ENCODE data around the gene CREG2.

DNA sequence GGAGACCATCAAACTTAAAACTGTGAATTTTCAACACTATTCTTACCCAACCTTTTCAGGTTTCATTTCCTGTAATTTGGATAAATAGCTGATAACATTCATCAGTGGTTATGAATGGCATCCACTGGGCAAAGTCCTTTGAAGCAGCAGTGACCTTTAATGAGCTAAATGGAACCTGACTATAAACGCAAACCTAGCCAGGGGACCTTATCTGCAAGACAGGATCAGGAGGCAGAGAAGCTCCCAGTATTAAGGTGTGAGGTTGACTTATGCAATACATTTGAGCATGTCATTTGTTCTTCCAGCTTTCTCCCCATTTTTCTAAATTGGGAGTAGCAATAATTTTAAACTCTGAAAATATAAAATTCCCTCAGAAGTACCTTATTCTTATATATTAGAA, 38.4 kb downstream of the CREG2 start:
- no peak for TF ChIP-seq ZFP30 (CRISPR knock-in tag; IDR thresholded peaks at IDR 0.05)
- TF ChIP-seq, protein P1, sequence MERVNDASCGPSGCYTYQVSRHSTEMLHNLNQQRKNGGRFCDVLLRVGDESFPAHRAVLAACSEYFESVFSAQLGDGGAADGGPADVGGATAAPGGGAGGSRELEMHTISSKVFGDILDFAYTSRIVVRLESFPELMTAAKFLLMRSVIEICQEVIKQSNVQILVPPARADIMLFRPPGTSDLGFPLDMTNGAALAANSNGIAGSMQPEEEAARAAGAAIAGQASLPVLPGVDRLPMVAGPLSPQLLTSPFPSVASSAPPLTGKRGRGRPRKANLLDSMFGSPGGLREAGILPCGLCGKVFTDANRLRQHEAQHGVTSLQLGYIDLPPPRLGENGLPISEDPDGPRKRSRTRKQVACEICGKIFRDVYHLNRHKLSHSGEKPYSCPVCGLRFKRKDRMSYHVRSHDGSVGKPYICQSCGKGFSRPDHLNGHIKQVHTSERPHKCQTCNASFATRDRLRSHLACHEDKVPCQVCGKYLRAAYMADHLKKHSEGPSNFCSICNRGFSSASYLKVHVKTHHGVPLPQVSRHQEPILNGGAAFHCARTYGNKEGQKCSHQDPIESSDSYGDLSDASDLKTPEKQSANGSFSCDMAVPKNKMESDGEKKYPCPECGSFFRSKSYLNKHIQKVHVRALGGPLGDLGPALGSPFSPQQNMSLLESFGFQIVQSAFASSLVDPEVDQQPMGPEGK (CRISPR knock-in tag; IDR thresholded peaks at IDR 0.05; ENCODE audit: borderline replicate concordance): no peak
- TF ChIP-seq BACH2 (CRISPR knock-in tag; IDR thresholded peaks at IDR 0.05; ENCODE audit: borderline replicate concordance): no peak
- TF ChIP-seq, protein P2, sequence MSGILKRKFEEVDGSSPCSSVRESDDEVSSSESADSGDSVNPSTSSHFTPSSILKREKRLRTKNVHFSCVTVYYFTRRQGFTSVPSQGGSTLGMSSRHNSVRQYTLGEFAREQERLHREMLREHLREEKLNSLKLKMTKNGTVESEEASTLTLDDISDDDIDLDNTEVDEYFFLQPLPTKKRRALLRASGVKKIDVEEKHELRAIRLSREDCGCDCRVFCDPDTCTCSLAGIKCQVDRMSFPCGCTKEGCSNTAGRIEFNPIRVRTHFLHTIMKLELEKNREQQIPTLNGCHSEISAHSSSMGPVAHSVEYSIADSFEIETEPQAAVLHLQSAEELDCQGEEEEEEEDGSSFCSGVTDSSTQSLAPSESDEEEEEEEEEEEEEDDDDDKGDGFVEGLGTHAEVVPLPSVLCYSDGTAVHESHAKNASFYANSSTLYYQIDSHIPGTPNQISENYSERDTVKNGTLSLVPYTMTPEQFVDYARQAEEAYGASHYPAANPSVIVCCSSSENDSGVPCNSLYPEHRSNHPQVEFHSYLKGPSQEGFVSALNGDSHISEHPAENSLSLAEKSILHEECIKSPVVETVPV (CRISPR knock-in tag; IDR thresholded peaks at IDR 0.05): no peak
- TF ChIP-seq ISL1 (CRISPR knock-in tag; IDR thresholded peaks at IDR 0.05): no peak
- no peak for TF ChIP-seq ARNTL (CRISPR knock-in tag; IDR thresholded peaks at IDR 0.05; ENCODE audit: borderline replicate concordance, low read depth)
- TF ChIP-seq RARB (CRISPR knock-in tag; IDR thresholded peaks at IDR 0.05): no peak

All from SK-N-SH treated with all-trans-retinoic acid at 6 μM for 48 hours (cell line).